ENCODE measurements around the gene CFAP20DC.
"Not testable (repeated sequence)": the region's sequence is repeated elsewhere in the genome, so short reads cannot be mapped to it uniquely, and the experiment has no call there.

GRCh38 chr3:58895678-58896077 lies 154.1 kb downstream of the CFAP20DC start:
- not testable (repeated sequence) for TF ChIP-seq ZFX (IDR thresholded peaks at IDR 0.05; ENCODE audit: borderline replicate concordance); CTCF (IDR thresholded peaks at IDR 0.05)
